GM03348 (cell line): ENCODE data around the gene KNDC1.
"Not testable (repeated sequence)": the region's sequence is repeated elsewhere in the genome, so short reads cannot be mapped to it uniquely, and the experiment has no call there.

ENCODE experiments used
- DNase-seq: peaks from one replicate; pipeline ENCODE4 v3.0.0; 2012; ENCODE audit warnings: low spot score

Gene KNDC1

DNA sequence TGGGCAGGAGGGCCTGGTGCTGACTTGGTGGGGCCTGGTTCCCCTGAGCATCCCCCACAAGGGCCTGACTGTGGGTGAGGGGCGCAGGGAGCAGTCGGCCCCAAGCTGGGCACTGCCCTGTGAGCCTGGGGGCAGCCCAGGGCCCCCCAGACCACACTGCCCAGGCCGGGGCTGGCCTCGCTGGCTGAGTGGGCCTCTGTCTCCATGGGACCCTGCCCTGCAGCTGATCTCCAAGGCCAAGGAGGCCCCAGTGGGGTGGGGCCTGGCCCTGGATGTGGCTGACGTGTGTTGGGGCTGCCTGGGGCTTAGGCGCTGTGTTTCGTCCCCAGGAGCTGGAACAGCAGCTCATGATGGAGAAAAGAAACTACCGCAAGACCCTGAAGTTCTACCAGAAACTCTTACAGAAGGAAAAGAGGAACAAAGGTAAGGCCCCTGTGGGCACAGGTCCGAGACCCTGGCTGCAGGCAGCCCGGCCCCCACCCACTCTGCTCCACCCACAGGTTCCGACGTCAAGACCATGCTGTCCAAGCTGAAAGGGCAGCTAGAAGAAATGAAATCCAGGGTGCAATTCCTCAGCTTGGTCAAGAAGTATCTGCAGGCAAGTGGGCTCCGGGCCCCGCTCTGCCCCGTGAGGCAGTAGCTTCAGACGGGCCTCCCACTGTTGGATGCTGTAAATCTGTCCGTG is 46.5 kb downstream of the KNDC1 start:
- no peak for DNase-seq

DNA sequence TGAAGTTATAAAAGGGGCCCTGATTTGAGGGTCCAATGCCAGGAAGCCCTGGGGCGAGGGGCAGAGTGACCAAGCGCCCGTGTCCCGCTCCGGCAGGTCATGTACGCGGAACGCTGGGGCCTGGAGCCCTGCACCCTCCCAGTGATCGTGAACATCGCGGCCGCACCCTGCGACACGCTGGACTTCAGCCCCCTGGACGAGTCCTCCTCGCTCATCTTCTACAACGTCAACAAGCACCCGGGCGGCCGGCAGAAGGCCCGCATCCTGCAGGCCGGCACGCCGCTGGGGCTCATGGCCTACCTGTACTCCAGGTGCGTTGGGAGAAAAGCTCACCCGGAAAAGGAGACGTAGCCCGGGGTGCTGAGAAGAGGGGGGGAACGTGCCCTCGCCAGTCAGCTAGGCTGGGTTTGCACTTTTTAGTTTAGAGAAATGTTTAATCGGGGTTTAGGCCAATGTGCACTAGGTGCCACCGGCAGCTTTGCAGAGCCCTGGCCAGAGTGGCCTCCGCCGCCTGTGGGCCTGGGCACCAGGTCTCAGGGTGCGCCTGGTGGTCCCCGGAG is 47.1 kb downstream of the KNDC1 start:
- DNase-seq = no peak

DNA sequence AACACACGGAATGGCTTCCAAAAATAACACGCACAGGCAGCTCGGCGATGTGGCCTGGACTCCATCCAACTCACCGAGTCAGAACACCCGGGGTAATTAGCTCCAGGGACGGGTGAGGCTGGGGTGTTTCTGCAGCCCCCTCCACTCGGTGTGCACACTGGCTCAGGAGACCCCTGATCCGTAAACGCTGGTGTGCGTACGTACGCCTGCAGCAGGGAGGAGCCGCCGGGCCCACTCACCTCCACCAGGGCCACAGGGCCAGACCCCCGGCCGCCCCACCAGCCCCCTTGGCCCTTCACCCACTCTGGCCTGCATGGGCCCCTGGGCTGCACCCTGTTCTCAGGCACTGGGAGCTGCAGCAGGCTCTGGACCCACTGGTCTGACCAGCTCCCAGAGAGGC is 47.6 kb downstream of the KNDC1 start:
- no peak for DNase-seq

DNA sequence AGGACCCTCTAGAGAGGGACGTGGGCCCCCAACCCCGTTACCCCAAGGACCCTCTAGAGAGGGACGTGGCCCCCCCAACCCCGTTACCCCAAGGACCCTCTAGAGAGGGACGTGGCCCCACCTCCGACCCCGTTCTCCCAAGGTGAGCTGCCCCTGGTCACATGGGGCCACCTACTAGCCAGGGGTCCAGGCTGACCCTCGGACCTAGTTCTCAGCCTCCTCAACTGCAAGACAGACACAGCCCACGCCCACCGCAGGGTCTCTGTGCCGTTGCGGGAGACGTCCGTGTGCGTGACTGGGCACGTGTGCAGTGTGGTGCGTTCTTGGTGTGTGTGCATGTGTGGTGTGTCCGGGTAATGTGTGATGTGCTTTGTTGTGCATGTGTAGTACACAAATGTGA is 48.4 kb downstream of the KNDC1 start:
- DNase-seq = no peak

DNA sequence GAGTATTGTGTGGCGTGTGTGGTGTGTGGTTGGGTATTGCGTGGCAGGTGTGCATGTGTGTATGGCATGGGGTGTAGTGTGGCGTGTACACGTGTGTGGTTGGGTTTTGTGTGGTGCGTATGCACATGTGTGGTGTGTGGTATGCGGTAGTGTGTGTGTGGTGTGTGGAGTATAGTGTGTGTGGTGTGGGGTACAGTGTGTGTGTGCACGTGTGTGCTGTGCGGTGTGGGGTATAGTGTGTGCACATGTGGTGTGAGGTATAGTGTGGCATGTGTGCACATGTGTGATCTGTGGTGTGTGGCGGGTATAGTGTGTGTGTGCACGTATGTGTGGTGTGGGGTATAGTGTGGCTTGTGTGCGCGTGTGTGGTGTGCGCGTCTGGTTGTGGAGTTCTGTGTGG is 49.1 kb downstream of the KNDC1 start:
- no peak for DNase-seq

DNA sequence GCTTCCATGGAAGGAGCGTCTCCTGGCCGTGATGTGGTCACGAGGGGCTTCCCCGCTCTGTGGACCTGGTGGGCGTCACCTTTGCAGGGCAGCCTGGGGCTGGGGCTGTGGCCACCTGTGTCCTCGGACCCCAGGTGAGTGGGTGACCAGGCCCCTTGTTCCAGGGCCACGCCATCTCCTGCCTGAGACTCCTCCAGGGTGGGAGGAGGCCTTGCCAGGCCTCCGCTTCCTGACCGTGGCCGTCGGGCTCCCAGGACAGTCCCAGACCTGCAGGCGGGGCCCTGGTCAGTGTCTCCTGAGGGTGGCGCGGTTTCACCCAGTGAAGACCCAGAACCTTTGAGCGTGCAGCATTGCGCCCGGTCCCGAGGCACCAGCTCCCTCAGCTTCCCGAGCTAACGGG is 49.6 kb downstream of the KNDC1 start:
- no peak for DNase-seq

DNA sequence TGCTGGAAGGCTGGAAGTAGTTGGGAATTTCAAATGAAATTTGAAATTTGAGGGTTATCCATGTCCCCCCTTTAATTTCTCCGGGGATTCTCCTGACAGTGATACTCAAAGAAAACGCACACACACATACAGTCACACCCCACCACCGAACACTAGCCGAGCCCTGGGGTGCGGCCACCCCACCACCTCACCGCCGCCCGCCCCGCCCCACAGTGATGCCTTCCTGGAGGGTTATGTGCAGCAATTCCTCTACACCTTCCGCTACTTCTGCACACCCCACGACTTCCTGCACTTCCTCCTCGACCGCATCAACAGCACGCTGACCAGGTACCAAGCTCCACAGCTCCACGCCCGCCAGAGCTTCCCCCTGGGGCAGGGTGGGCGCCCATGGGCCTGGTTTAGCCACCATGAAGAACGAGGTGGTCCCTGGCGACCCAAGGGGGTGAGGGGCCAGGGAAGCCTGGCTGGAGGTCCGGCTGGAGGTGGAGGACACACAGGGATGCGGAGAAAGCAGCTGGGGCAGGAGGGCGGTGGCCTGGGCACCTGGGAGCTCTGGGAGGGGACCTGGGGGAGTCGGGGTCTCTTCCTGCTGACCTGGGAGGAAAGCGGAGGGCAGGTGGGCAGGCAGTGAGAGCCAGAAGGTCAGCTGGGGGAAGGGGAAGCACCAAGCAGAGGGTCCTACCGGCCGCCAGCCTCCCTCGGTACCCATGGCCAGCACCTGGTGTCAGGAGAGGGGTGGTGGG is 50.5 kb downstream of the KNDC1 start:
- no peak for DNase-seq

DNA sequence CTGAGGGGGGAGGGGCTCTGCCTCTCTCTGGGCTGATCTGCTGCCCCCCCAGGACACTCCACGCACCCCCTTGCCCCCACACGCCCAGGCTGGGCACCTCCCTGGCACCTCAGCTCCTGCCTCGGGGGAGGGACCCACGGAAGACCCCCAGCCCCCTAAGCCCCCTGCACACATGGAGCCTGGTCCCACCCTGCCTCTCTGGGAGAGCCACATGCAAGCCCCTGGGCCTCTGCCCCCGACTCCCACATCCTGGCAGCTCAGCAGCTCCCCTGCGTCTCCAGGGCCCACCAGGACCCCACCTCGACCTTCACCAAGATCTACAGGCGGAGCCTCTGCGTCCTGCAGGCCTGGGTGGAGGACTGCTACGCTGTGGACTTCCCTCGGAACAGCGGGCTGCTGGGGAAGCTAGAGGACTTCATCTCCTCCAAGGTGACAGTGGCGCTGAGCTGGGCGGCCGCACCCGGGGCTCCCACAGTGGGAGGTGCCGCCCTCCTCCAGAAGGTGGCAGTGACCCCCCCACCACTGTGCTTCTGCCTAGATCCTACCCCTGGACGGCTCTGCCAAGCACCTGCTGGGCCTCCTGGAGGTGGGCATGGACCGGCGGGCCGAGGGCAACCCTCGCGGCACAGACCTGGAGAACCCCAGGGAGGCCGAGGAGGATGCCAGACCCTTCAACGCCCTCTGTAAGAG is 51.3 kb downstream of the KNDC1 start:
- DNase-seq = no peak

DNA sequence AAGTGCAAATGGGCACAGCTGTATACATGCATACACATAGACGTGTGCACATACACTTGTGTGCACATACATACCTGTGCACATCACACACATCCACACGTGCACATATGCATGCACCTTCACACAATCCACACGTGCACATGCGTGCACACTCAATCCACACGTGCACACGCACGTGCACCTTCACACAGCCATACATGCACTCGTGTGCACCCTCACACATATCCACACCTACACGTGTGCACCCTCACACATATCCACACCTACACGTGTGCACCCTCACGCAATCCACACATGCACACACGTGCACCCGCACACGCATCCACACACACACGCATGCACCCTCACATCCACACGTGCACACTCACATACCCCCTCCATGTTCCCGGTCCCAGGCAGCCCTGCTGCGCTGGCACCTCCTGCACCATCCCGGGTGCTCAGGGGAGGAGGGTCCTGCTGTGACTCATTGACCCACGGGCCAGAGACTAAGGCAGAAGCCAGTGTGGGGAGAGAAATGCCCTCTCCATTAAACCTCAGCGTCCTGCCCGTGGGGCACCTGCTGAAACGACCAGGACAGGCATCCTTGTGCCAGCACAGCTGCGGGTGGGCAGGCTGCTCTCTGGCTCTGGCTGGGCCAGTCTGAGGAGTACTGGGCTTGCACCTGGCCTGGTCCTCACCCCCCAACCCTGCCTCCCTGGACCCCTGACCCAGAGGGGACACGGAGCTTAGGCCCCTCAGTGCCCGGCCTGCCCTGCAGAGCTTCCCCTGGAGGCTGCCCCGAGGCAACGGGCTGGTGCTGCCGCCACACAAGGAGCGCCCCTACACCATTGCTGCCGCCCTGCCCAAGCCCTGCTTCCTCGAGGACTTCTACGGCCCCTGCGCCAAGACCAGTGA is 52.2 kb downstream of the KNDC1 start:
- no peak for DNase-seq

DNA sequence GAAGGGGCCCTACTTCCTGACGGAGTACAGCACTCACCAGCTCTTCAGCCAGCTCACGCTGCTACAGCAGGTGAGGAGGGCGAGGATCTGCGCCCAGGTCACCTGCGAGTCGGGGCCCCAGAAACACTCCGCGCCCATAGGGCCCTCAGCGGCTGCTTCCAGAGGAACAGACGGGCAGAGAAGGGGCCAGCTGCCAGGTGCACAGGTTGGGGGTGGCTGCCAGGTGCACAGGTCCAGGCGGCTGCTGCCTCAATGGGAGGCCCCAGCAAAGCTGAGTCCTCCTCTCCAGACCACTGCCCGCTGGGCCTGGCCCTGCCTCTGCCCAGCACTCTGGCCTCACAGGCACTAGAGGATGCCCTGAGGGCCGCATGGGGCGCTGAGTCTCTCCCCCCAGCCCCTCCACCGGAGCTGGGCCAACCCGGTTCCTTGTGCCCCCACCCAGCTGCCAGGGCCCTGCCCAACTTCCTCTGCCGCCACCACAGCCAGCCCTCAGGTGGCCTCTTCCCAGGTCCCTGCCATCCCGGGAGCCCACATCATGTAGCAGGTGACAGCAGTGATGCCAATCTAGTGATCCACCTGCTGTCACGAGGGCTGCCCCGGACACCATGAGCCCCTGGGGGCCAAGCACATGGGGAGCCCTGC is 53.0 kb downstream of the KNDC1 start:
- no peak for DNase-seq

DNA sequence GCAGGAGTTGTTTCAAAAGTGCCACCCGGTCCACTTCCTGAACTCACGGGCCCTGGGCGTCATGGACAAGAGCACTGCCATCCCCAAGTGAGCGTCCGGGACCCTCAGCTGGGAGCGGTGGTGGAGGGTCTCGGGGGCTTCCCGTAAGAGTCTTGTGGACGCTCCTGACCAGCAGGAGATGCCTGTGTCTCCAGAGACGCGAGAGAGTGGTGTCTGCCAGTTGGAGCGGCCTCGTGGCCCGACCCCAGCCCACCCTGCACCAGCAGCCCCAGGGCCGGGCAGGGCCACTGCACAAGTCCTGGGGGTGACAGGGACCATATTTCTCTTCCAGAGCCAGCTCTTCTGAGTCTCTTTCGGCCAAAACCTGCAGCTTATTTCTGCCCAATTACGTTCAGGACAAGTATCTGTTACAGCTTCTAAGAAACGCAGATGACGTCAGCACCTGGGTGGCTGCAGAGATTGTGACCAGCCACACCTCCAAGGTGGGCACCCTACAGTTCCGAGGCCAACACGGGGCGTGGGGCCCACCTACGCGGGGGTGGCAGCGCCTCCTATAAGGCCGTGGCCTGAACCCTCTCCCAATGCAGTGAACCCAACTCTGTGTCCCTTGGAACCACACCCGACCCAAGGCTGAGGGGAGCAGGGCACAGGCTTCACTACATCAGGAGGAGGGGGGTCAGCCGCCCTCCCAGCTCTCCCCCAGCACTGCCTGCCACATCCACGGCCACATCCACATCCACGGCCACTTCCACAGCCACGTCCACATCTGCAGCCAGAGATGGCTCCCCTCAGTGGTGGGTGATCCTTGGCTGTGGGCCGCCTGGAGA is 53.8 kb downstream of the KNDC1 start:
- DNase-seq = no peak

DNA sequence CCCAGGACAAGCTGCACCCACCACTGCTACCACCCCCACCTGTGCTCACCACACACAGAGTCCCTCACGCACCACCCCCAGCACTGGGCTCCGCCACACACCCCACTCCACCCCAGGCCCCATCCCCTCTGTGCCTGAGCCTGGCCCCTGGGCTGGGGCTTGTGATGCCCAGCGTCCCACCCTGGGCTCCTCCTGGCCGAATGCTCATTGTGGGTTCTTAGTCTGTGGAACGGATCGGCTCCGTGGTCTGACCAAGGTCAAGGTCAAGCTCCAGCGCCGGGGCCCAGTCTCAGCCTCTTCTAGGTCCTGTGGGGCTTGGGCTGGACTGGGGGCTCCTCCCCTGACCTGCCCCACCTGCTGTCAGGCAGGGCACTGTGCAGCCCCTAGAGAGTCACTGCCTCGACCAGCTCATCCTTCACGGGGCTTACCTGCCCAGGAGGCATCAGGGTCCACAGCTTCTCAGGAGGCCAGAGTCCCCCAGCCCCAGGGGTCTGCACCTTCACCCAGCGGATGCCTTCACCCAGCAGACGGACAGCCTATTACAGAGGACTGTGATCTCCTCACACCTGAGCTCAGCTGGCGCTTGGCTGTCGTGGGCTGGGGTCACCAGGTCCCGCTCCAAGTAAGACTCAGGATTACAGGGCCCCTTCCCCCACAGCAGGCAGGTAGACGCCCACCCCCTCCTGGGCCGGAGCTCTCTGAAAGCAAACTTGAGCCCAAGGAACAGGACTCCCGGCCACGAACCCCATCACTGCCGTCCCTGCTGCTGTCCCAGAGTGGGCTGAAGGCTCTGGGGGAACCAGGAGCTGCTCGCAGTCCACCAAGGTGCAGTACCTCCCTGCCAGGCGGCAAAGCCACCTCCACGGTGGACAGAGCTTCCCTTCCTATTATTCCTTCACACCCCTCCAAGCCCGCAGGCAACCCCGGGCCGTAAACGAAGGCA is 54.7 kb downstream of the KNDC1 start:
- no peak for DNase-seq

DNA sequence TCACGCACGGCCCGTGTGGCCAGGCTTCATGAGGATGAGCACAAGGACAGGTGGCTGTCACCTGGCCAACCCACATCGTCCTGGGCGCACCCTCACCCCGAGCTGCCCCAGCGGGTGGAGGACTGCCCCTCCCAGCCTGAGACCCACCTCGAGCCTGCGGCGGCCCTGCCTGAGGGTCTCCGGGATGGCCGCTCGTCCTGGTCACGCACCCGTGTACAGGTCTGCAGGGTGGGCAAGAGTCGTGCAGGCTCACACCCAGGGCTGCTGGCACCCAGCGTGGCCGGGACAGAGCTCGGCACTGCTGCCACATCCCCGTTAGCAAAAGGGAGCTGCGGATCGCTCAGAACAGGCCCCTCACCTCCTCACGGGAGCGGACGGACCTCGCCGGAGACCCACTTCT is 55.6 kb downstream of the KNDC1 start:
- DNase-seq = no peak

DNA sequence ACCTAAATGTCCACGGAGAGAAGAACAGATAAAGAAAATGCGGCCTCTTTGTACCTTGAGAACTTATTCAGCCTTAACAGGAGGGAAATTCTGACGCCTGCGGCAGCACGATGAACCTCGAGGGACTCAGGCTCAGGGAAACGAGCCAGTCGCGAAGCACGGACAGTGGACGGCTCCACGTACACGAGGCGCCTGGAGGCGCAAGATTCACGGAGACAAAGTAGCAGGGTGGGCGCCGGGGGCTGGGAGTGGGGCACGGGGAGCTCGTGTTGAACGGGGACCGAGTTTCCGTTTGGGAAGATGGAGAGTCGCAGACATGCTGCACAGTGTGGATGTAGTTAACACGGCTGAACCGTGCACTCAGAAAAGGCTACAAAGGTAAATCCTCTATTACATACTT is 56.8 kb downstream of the KNDC1 start:
- no peak for DNase-seq

DNA sequence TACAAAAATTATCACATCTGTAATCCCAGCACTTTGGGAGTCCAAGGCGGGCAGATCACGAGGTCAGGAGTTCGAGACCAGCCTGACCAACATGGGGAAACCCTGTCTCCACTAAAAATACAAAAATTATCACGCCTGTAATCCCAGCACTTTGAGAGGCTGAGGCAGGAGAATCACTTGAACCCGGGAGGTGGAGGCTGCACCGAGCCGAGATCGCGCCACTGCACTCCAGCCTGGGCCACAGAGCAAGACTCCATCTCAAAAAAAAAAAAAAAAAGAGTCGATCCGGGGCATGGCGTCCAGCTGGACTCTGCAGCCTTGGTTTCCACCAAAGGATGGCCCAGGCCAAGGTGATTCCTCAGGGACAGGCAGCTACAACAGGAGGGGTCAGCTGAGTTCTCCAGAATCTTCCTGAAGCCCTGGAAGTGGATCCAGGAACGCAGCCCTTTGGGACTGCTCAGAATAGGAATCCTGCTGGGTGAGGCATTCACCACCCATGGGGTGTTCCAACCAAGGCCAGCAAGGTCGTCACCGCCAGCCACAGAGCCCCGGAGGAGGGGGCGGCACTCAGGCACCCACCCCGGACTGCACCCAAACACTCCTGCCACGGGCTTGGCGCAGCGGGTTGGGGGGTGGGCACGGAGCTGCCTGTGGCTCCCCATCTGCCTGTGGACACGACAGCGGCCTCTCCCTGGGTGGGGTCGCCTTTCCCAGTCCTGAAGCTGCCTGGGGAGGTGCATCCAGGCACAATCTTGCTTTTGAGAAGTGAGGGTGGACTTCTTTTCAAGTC is 58.0 kb downstream of the KNDC1 start:
- no peak for DNase-seq

DNA sequence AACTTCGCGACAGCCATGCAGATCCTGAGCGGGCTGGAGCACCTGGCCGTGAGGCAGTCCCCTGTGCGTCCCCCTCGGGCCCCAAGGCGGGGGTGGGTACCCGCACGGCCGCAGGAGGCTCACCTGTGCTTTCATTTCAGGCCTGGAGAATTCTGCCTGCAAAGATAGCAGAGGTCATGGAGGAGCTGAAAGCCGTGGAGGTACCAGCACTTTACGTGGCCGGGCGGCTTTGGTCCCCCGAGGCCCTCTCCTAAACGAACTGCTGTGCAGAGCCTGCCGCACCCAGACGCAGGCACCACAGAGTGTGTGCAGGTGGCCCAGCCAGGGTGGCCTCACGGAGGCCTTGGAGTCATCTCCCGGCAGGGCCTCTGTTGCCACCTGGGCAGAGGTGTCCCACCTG is 58.9 kb downstream of the KNDC1 start:
- no peak for DNase-seq

DNA sequence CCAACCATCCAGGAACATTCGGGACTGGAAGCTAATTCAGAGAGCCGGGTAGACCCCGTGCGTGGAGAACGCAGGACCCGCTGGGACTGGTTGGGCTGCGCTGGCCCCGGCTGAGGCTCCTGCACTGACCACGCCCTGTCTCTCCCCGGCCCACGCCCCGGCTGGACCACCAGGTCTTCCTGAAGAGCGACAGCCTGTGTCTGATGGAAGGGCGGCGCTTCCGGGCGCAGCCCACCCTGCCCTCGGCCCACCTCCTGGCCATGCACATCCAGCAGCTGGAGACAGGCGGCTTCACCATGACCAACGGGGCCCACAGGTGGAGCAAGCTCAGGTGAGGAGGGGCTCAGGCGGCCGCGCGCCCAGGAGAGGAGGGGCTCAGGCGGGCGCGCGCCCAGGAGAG is 59.8 kb downstream of the KNDC1 start:
- no peak for DNase-seq

DNA sequence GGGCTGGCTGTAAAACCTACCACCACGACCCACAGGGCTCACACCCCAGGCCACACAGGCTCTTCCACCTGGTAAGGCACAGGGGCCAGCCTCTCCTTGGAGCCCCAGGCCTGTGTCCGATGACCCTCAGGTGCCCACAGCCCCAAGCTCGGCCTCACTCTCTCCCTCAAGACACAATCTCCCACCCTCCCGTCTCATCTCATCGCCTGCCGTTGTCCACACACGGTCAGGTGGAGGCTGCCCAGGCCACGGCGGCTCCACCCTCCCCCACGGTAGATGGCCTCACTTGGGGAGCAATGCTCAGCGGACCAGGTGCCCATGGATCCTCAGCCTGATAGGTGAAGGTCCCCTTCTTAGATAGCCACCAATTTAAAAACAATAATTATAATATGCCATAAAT is 61.3 kb downstream of the KNDC1 start:
- DNase-seq = no peak

DNA sequence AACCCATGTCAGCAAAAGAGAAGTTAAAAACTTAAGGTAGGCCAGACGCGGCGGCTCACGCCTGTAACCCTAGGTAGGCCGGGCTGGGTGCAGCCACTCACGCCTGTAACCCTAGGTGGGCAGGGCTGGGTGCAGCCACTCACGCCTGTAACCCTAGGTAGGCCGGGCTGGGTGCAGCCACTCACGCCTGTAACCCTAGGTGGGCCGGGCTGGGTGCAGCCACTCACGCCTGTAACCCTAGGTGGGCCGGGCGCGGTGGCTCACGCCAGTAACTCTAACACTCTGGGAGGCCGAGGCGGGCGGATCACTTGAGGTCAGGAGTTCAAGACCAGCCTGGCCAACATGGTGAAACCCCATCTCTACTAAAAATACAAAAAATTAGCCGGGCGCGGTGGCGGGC is 61.7 kb downstream of the KNDC1 start:
- not testable (repeated sequence) for DNase-seq
